Measurements from ENCODE around the gene JPT2. TPM values are rescaled to one million over a fixed set of nuclear protein-coding genes. Genes with fewer than 3 reads are reported as not detected.

JPT2 gene
- total RNA-seq, 1 experiment from 2014 or later = 71.2 TPM

GRCh38 chr16:1651974-1652312 is 26.1 kb upstream of the JPT2 start:
- no peak for DNase-seq (ENCODE audit: low spot score)

DNA sequence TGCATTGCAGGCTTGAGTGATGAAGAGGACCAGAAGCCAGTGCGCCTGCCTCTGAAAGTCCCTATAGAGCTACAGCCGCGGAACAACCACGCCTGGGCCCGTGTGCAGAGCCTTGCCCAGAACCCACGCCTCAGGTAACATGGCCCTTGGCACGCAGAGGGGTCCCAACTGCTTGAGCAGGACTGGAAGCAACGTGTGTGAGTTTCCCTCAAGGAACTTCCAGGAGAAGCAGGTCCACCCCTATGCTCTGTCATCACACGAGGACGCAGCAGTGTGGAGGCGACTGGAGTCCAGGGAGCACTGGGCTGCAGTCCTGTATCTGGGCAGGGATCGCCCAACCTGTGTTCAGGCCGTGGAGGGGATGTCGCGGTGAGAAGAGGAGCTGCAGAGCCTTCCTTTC is 25.1 kb upstream of the JPT2 start:
- no peak for DNase-seq (ENCODE audit: low spot score)

GRCh38 chr16:1654505-1655268 is 23.4 kb upstream of the JPT2 start:
- DNase-seq (ENCODE audit: low spot score) = no peak

GRCh38 chr16:1655269-1655807 is 22.7 kb upstream of the JPT2 start:
- DNase-seq (ENCODE audit: low spot score) = no peak

DNA sequence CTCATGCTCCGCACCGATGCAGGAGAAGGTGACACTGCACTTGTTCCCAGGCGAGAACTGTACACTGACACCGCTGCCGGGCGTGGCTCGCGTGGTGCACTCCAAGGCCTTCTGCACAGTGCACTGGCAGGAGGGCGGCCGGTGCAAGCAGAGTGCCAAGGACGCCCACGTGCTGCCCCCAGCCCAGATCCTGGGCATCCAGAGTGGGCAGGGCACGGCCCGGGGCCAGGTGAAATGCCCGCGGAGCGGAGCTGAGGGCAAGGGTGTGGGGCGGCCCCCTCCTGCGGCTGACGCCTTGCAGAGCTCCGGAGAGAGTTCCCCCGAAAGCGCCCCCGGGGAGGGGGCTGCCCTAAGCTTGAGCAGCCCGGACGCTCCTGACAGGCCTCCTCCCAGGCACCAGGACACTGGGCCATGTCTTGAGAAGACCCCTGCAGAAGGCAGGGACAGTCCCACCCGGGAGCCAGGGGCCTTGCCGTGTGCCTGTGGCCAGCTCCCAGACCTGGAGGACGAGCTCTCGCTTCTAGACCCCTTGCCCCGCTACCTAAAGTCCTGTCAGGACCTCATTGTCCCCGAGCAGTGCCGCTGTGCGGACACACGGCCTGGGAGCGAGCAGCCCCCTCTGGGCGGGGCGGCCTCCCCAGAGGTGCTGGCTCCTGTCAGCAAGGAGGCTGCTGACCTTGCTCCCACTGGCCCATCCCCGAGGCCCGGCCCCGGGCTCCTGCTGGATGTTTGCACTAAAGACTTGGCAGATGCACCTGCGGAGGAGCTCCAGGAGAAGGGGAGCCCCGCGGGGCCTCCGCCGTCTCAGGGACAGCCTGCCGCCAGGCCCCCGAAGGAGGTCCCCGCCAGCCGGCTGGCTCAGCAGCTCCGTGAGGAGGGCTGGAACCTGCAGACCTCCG is 21.9 kb upstream of the JPT2 start:
- DNase-seq (ENCODE audit: low spot score) = no peak

- DNase-seq (ENCODE audit: low spot score) = no peak
These were observed 21.1 kb upstream of the JPT2 start for GRCh38 chr16:1656808-1657617.

DNA sequence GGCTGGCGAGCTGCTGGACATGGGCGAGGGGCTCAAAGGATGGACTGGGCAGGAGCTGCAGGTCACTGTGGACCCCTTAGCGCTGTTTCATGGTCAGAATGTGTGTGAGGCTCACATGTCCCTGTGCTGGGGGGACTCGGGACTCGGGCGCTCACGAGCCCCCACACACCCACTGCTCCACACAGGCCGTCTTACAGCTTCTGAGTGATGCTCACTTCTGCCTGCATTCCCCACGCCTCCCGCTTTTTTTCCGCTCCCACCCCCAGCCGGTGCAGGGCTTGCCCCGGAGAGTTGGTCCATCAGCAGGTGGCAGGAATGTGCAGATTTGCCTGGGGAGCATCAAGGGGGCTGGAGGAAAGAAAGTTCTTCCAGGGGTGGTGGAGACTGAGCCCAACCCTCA is 20.2 kb upstream of the JPT2 start:
- no peak for DNase-seq (ENCODE audit: low spot score)

DNA sequence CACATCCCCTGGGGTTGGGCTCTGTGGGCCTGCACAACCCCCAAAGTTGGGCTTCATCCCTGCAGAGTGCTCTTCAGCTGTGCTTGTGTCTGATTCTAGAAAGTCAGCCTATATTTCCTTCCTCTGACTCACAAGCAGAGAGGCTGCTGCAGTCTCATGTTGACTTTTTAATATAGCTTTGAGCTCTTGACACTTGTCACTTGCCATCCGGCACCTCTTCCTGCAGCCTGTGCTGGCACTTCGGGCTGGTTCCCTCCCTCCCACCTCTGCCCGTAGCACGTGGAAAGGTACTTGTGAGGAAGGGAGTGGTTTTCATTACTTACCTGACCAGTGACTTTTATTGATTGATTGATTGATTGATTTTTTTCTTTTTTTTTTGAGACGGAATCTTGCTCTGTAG is 19.0 kb upstream of the JPT2 start:
- no peak for DNase-seq (ENCODE audit: low spot score)

DNA sequence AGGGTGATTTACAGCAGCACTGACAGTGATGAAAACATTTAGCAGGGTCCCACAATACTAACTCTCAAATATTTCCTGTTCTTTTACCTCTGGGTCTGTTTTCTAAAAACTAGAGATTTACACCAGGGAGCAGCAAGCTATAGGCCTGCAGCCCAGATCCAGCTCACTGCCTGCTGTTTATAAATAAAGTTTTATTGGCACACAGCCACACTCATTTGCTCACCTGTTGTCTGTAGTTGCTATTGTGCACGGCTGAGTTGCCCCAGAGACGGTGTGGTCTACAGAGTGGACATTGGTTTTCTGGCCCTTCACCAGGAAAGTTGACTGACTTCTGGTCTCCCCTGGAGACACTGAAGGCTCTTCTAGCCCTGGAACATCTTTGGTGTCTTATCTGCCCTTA is 16.3 kb upstream of the JPT2 start:
- no peak for DNase-seq (ENCODE audit: low spot score)

DNA sequence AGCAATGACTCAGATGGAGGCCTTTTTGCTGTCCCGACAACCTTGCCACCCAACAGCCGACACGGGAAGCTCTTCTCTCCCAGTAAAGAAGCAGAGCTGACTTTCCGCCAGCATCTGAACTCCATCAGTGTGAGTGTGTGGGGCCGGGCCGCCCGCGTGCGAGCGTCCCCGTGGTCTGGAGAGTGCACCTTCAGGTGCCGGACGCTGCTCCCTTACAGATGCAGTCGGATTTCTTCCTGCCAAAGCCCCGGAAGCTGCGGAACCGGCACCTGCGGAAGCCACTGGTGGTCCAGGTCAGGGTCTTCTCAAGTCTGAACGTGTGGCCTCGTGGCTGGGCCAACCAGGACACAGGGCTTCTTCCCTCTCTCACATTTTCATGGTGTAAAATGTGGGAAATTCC is 15.5 kb upstream of the JPT2 start:
- no peak for DNase-seq (ENCODE audit: low spot score)

DNA sequence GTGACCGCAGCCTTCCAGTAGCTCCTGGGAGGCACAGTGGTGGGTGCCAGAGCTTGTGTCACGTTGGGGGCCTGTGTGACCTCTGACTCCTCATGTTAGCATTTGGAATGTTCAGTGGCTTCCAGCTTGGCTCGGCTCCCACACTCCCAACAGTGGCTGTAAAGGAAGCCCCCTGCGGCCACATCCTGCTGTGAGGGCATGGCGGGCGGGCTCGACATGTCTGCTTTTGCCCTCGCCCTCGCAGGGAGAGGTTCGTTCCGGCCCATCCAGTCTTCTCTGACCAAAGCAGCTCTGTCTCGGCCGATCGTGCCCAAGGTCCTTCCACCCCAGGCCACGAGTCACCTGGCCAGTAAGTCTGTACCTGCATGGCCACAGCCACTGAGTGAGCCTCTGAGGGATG is 12.2 kb upstream of the JPT2 start:
- no peak for DNase-seq (ENCODE audit: low spot score)

DNA sequence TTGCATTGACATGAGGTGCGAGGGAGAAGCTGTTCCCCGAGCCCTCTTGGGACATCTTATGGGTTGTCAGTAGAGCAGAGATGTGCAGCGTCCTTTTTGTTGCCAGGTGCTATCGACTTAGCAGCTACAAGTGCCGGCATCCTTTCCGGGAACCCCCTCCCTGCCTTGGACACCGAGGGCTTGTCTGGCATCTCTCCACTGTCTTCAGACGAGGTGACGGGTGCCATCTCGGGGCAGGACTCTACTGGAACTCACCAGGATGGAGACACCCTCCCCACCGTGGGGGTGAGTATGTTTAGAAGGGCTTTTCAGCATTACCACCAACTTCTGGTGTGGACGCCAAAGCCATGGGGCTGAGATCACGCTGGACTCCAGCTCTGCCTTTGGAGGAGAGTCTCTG is 11.8 kb upstream of the JPT2 start:
- no peak for DNase-seq (ENCODE audit: low spot score)

GRCh38 chr16:1667271-1667670 is 10.8 kb upstream of the JPT2 start:
- no peak for DNase-seq (ENCODE audit: low spot score)

- no peak for DNase-seq (ENCODE audit: low spot score)
These were observed 10.2 kb upstream of the JPT2 start for GRCh38 chr16:1667916-1668315.

DNA sequence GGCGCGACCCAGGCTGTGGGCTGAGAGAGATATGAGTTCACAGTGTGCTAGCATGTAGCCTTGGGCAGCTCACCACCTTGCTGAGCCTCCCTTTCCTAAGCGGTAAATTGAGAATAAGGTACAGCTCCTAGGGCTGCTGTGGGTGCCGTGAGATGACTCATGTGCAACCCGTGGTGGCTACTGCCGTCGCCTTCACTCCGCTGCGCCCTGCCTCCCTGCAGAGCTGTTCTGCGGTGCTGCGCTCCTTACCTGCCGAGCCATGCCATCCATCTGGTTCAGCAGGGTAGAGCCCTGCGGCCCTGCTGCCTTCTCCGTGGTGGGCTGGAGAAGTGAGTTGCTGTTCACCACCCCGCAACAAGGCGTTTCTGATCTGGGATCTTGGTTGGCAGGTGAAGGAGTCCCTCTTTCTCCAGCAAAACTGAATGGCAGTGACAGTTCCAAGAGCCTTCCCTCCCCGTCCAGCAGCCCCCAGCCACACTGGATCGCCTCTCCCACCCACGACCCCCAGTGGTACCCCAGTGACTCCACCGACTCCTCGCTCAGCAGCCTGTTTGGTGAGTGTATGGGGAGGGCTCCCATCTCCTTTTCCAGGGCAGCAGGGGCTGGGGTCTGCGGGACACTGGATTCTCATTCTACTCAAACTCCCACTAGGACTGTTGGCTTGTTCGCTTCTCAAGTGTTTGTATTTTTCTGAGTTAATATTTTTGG is 9.3 kb upstream of the JPT2 start:
- no peak for DNase-seq (ENCODE audit: low spot score)

- DNase-seq (ENCODE audit: low spot score) = no peak
These were observed 8.4 kb upstream of the JPT2 start for GRCh38 chr16:1669698-1670097.

DNA sequence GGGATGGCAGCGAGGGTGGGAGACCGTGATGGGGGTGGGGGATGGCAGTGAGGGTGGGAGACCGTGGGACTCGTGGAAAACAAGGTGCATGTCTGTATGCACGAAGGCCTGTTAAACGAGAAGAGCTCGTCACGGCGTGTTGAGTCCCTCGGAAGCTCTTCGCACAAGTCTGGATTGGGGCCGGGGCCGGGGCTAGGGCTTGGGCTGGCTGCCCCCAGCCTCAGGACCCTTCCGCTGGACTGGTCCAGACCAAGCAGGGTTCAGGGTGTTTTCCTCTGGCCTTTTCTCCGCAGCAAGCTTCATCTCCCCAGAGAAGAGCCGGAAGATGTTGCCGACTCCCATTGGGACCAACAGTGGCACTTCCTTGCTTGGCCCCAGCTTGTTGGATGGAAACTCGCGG is 7.7 kb upstream of the JPT2 start:
- DNase-seq (ENCODE audit: low spot score) = no peak

- no peak for DNase-seq (ENCODE audit: low spot score)
These were observed 7.2 kb upstream of the JPT2 start for GRCh38 chr16:1670866-1671265.

GRCh38 chr16:1673424-1674151 is 4.5 kb upstream of the JPT2 start:
- DNase-seq (ENCODE audit: low spot score) = no peak

- no peak for DNase-seq (ENCODE audit: low spot score)
These were observed 3.8 kb upstream of the JPT2 start for GRCh38 chr16:1674306-1674705.
